GM12801 (cell line): ENCODE data around the gene CLK1.

Experiments
- CTCF ChIP-seq: IDR thresholded peaks from one replicate; pipeline ENCODE4 v1.5.1; 2011; ENCODE audit warnings: control low read depth; ENCODE audit not compliant: insufficient read length; ENCODE audit errors: extremely low read depth

CLK1 gene

GRCh38 chr2:200864176-200865034 lies at the start of gene CLK1:
Gene CLK1 (minus strand): TSS chr2:200864658. CDS start chr2:200861862, 2,796 bp downstream.
- TF ChIP-seq CTCF, result no peak

- no peak for TF ChIP-seq CTCF
Observed at GRCh38 chr2:200913654-200914053, 49.2 kb upstream of the CLK1 start.

GRCh38 chr2:200909958-200910357 lies 45.5 kb upstream of the CLK1 start:
- no peak for TF ChIP-seq CTCF

GRCh38 chr2:200905618-200906296 lies 41.3 kb upstream of the CLK1 start:
- TF ChIP-seq CTCF, result no peak

GRCh38 chr2:200901459-200902072 lies 37.1 kb upstream of the CLK1 start:
- no peak for TF ChIP-seq CTCF

- TF ChIP-seq CTCF, result no peak
Observed at GRCh38 chr2:200899482-200899881, 35.0 kb upstream of the CLK1 start.
